Esophagus muscularis mucosa (tissue), 4 donors: Measurements from ENCODE around the gene LPCAT3. TPM values are rescaled to one million over a fixed set of nuclear protein-coding genes. Genes with fewer than 3 reads are reported as not detected.

Experiments
- DNase-seq: peaks from one replicate; pipeline ENCODE4 v3.0.0-alpha.2; 2017; ENCODE audit errors: extremely low spot score
- H3K27ac ChIP-seq, 4 donors: fragments of 200-600 bp; sonication (generic); replicated peaks in 1 of 4; 1 replicate in 3 of 4; 2 replicates in 1 of 4; pipeline ENCODE4 v1.5.1; 2016 to 2019; ENCODE audit warnings: mild to moderate bottlenecking in 1 of 4
- H3K27me3 ChIP-seq, 4 donors: fragments of 200-600 bp; sonication (generic); one replicate each; pipeline versions ENCODE4 v1.5.1 to v1.6.0; 2016 to 2019
- H3K36me3 ChIP-seq, 4 donors: fragments of 200-600 bp; sonication (generic); one replicate each; pipeline ENCODE4 v1.5.1; 2016 to 2019
- H3K4me1 ChIP-seq, 4 donors: fragments of 200-600 bp; sonication (generic); one replicate each; pipeline ENCODE4 v1.5.1; 2016 to 2019
- H3K4me3 ChIP-seq, 4 donors: fragments of 200-600 bp; sonication (generic); 1 replicate in 2 of 4; 2 replicates in 2 of 4; pipeline ENCODE4 v1.5.1; 2016 to 2019; ENCODE audit warnings: mild to moderate bottlenecking in 4 of 4, moderate library complexity in 1 of 4
- H3K9me3 ChIP-seq, 4 donors: fragments of 200-600 bp; sonication (generic); 1 replicate in 3 of 4; 2 replicates in 1 of 4; pipeline ENCODE4 v1.5.1; 2016 to 2019
- EP300 ChIP-seq: sonication (generic); formaldehyde crosslinking; IDR thresholded peaks from one replicate; pipeline ENCODE4 v1.6.1; 2017; ENCODE audit warnings: antibody characterized with exemption
- POLR2A ChIP-seq: fragments of 450-650 bp; IDR thresholded peaks from one replicate; pipeline ENCODE4 v1.6.1; 2017; ENCODE audit warnings: antibody characterized with exemption, moderate library complexity, mild to moderate bottlenecking, low read depth
- POLR2AphosphoS5 ChIP-seq, 2 donors: sonication (generic); formaldehyde crosslinking; IDR thresholded peaks; one replicate each; pipeline ENCODE4 v1.6.1; 2017; ENCODE audit warnings: antibody characterized with exemption in 2 of 2
- WGBS: methylation state at CpG from one replicate; pipeline ENCODE4 v1.1.5; 2018; 5-methylcytosine and 5-hydroxymethylcytosine counted together
- intact Hi-C: fragments of 100-400 bp; cut with DNase I; formaldehyde crosslinking; loops from one replicate; pipeline ENCODE4 v1.15.1; 2023
- total RNA-seq, 4 donors: library from RNA; depleted of rRNA; stranded (reverse); fragments of >200 nt; gene quantifications; one replicate each; pipeline versions ENCODE4 v1.1.0 to v1.2.1, GENCODE V29; 2016
- TF ChIP-seq, protein P1 (sequence below), 3 experiments: fragments of 200-600 bp in 2 of 3; fragments of 450-650 bp in 1 of 3; sonication (generic) in 2 of 3; IDR thresholded peaks; one replicate each; pipeline ENCODE4 v1.5.1; 2017 to 2019; ENCODE audit warnings: antibody characterized with exemption in 3 of 3, mild to moderate bottlenecking in 2 of 3, moderate library complexity in 1 of 3

Gene LPCAT3
- total RNA-seq, 4 donors from 2014 or later = 21.6 to 33.3 (median 26.2) TPM

DNA sequence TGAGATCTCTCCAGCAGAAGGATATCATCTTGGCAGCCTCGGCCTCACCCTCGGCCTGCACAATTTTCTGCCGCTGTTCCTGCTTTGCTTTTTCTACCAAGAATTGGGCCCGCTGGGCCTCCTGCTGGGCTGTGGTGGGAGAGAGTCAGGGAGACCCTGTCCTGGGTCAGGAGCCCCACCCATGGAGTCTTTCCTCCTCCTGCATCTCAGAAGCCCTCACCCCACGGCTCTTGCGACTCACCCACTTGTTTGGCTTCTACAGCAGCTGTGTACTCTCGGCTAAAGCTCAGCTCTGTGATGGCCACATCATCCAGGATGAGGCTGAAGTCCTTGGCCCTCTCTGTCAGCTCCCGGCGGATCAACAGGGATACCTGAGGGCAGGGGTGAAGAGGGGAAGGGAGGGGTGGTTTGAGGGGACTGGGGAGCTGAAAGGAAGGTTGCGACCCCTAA, 50.6 kb downstream of the LPCAT3 start:
- intact Hi-C loops = loop anchor here (5.0 kb wide), 1 partner anchor 95 kb away; the partner anchor contains the start of gene SPSB2
- H3K27me3 ChIP-seq = no peaks in the 10 kb centered on the region
- H3K27ac ChIP-seq = no peak overlapping the region
- H3K4me3 ChIP-seq = no peak overlapping the region
- WGBS = 72% methylated on average over 10 of the region's 10 CpGs
- TF ChIP-seq EP300 (no peak), POLR2AphosphoS5 (IDR thresholded peaks at IDR 0.05) (no peak), POLR2A (no peak)
- TF ChIP-seq, protein P1, sequence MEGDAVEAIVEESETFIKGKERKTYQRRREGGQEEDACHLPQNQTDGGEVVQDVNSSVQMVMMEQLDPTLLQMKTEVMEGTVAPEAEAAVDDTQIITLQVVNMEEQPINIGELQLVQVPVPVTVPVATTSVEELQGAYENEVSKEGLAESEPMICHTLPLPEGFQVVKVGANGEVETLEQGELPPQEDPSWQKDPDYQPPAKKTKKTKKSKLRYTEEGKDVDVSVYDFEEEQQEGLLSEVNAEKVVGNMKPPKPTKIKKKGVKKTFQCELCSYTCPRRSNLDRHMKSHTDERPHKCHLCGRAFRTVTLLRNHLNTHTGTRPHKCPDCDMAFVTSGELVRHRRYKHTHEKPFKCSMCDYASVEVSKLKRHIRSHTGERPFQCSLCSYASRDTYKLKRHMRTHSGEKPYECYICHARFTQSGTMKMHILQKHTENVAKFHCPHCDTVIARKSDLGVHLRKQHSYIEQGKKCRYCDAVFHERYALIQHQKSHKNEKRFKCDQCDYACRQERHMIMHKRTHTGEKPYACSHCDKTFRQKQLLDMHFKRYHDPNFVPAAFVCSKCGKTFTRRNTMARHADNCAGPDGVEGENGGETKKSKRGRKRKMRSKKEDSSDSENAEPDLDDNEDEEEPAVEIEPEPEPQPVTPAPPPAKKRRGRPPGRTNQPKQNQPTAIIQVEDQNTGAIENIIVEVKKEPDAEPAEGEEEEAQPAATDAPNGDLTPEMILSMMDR (IDR thresholded peaks at IDR 0.05) = no peak
- H3K9me3 ChIP-seq = no peaks in the 10 kb centered on the region
- peaks cover 36 to 46% (median 40%) of the 10 kb centered on the region in 4 donors for H3K36me3 ChIP-seq
- H3K4me1 ChIP-seq = peaks cover 34 to 61% (median 53%) of the 10 kb centered on the region in 4 donors
- no peak for DNase-seq

DNA sequence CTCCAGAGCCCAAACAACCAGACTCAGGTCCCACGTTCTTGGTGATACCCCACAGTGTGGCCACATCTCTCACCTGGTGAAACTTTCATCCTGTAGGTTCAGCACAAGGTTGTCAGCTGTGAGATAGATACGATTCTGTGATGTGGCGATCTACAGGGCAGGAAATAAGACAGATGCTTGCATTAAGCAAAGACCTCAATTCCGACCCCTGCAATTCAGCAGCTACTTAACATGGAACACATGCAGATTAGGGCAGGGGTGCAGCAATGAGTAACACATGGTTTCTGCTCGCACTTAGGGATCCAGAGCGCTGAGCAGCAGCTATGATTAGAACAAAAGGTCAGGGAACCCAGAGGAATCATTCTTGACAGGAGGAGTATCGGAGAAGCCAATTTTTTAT, 51.9 kb downstream of the LPCAT3 start:
- TF ChIP-seq EP300 = no peak
- TF ChIP-seq POLR2A = no peak
- TF ChIP-seq, protein P1 (IDR thresholded peaks at IDR 0.05) = no peak
- no peak for TF ChIP-seq POLR2AphosphoS5 (IDR thresholded peaks at IDR 0.05)
- intact Hi-C loops = loop anchor here (5.0 kb wide), 1 partner anchor 94 kb away; the partner anchor contains the start of gene SPSB2
- no peak overlapping the region for H3K27ac ChIP-seq
- H3K4me1 ChIP-seq = peaks cover 38 to 65% (median 54%) of the 10 kb centered on the region in 4 donors
- no peak for DNase-seq
- H3K4me3 ChIP-seq = no peak overlapping the region
- H3K36me3 ChIP-seq = peaks cover 36 to 46% (median 40%) of the 10 kb centered on the region in 4 donors
- no peaks in the 10 kb centered on the region for H3K9me3 ChIP-seq
- WGBS = 76% methylated on average over 7 of the region's 7 CpGs
- no peaks in the 10 kb centered on the region for H3K27me3 ChIP-seq

DNA sequence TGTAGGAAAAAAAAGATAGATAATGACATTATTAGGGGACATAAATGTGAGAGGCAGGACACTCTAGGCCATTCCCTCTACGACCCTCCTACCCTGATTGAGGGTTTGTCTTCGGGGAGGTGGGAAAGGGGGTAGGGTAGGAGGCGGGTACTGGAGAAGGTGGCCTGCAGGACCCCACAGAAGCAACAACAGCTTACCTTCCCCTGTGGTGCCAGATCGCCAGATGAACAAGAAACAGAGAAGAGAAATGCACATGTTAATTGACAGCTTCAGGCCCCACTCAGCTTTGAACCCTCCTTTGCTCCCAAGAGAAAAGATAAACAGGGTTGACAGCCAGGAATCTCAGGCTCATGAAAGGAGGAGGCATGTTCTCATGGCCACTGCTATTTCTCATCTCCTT, 52.6 kb downstream of the LPCAT3 start:
- Histone ChIP-seq H3K36me3 (peaks cover 36 to 46% (median 40%) of the 10 kb centered on the region in 4 donors), H3K4me1 (peaks cover 43 to 67% (median 58%) of the 10 kb centered on the region in 4 donors), H3K9me3 (no peaks in the 10 kb centered on the region), H3K4me3 (no peak overlapping the region), H3K27ac (peak overlapping the region; percentile 70 to 84 (median 75)), H3K27me3 (no peaks in the 10 kb centered on the region)
- no peak for DNase-seq
- 85% methylated on average over 4 of the region's 4 CpGs for WGBS
- intact Hi-C loops = loop anchor here (1.0 to 5.0 kb wide), 2 partner anchors 41 to 93 kb away; partner anchors contain the start of gene SPSB2
- no peak for TF ChIP-seq POLR2AphosphoS5 (IDR thresholded peaks at IDR 0.05)
- no peak for TF ChIP-seq POLR2A
- TF ChIP-seq, protein P1 (IDR thresholded peaks at IDR 0.05) = no peak
- no peak for TF ChIP-seq EP300

DNA sequence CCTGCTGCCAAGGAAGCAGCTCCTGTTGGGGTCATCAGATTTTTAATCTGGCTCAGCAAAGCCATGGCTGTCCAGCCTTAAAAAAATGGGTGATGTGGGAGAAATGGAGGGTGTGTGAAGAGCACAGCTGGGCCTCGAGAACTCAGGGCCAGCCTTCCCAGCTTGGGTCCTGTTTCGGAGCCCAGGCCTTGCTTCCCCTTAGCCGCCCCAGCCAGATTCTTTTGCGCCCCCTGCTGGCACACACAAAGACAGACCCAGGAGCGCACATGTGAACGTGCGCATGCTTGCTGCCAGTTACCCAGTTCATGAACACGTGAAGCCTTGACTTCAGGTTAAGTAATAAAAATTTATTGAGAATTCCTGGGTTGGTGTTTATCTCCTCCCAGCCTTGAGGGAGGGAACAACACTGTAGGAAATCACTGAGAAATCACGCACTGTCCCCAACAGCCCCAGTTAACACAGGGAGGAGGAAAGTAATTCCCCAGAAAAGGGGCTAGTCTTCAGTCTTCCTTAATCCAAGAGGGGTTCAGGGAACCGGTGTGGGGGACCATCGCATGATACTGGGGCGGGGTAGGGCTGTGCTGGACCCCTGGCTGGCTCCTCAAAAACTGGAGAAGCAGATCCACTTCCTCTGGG, 53.1 kb downstream of the LPCAT3 start:
- no peak for DNase-seq
- TF ChIP-seq, protein P1 (IDR thresholded peaks at IDR 0.05) = peak; percentile 87 to 94 (median 93)
- TF ChIP-seq EP300 (no peak), POLR2AphosphoS5 (IDR thresholded peaks at IDR 0.05) (peak; percentile 54 to 83)
- Histone ChIP-seq H3K9me3 (no peaks in the 10 kb centered on the region), H3K4me1 (peaks cover 48 to 71% (median 63%) of the 10 kb centered on the region in 4 donors), H3K27ac (peak overlapping the region; percentile 70 to 84 (median 75)), H3K4me3 (no peak overlapping the region), H3K36me3 (peaks cover 36 to 46% (median 40%) of the 10 kb centered on the region in 4 donors), H3K27me3 (no peaks in the 10 kb centered on the region)
- 24% methylated on average over 12 of the region's 12 CpGs for WGBS
- intact Hi-C loops = loop anchor here (1.0 to 5.0 kb wide), 2 partner anchors 41 to 93 kb away; partner anchors contain the start of gene SPSB2
